GM12873 (cell line): ENCODE results near the gene CACNG4.

Experiments used
- TF ChIP-seq, protein P1 (sequence below): IDR thresholded peaks from 2 replicates; pipeline ENCODE4 v1.5.1; 2012; ENCODE audit warnings: low read depth, mild to moderate bottlenecking, moderate library complexity, low read length, control low read depth; ENCODE audit not compliant: insufficient read depth; ENCODE audit errors: missing control alignments

The CACNG4 gene

DNA sequence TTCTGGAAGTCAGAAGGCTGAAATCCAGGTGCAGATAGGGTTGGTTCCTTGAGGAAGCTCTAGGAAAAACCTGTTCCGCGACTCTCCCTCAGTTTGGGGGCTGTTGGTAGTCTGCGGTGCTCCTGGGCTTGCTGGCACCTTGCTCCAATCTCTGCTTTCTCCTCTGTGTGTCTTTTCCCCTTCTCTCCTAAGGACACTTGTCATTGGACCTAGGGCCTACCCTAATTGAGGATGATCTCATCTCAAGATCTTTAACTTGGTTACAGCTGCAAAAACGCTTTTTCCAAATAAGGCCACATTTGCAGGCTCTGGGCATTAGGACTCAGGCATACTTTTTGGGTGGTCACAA, 12.9 kb upstream of the CACNG4 start:
- TF ChIP-seq, protein P1, sequence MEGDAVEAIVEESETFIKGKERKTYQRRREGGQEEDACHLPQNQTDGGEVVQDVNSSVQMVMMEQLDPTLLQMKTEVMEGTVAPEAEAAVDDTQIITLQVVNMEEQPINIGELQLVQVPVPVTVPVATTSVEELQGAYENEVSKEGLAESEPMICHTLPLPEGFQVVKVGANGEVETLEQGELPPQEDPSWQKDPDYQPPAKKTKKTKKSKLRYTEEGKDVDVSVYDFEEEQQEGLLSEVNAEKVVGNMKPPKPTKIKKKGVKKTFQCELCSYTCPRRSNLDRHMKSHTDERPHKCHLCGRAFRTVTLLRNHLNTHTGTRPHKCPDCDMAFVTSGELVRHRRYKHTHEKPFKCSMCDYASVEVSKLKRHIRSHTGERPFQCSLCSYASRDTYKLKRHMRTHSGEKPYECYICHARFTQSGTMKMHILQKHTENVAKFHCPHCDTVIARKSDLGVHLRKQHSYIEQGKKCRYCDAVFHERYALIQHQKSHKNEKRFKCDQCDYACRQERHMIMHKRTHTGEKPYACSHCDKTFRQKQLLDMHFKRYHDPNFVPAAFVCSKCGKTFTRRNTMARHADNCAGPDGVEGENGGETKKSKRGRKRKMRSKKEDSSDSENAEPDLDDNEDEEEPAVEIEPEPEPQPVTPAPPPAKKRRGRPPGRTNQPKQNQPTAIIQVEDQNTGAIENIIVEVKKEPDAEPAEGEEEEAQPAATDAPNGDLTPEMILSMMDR = no peak

DNA sequence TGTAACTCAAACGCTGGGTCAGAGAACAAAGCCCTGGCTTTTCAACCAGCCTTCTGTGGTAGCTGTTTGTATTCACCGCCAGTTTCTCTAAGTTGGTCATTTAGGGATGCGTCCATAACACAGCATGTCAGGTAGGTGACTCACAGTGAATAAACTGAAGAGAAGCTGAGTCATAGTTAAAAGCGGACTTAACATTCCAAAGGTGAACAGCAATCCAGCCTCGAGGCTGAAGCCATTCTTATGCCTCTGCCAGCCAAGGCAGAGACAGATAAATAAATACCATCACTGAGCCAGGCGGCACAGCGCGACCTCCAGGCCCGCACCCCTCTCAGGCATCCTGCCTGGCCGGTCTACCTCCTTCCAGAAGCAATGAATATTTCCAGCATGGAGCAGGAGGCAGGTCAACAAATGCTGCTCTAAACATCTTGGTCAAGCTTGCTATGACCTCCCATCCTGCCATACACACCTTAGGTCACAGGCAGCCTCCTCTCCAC, 12.4 kb upstream of the CACNG4 start:
- TF ChIP-seq, protein P1 = no peak

DNA sequence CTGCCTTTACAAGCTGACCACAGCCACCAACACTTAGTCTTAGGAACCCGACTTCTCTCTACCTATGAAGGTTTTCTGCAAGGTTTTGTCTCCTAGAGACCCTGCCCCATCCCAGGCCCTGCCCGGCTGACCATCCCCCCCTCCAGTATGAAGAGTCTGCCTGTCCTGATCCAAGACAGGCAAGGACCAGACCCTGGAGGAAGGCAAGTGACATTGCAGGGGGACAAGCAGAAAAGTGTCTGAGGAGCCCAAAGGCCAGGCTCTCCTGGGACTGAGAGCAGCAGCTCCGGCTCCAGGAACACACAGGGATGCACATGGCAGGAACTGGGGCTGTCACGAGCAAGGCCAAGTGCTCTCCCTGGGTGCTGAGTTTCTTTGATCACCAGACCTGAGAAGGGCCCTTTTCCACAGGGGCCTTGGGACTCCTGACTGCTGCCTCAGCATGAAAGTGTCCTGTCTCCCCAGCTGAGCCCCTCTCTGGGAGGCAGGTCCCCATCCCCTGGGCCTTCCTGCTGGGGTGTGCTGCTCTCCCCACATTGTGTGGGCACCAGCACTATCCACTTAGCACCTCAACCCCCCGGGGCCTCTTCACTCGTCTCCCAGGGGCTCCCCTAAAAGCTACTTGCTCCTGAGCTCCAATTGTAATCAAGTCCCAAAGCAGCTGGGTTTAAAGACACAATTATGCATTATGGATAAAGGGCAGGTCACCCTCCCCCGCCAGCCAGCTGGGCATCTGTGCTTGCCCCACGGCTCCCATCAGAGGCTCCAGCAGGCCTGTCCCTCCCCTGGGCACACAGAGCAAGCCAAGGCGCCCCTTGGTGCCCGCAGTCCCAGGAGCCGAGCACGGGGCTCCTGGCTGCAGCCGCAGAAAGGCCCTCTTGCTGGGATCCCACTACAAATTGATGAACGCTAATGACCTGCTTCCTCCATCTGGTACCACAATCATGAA, 11.6 kb upstream of the CACNG4 start:
- TF ChIP-seq, protein P1 = peak; percentile 3

DNA sequence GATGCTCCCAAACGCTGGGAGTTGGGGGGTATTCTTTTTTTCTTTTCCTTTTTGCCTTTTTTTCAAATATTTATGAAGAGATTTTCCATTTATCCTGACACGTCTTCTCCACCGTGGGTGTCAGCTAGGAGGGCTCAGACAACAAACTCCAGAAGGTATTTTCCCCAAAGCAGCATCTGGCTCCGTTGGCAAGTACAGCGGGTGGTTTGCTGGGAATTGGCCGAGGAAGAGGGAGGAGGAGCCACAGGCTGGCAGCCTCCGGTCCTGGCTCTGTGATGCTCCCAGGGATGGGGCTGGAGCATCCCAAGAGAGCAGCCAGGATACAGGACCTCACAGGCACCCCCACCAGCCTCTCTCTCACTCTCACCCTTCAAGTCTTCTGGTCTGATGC, 10.9 kb upstream of the CACNG4 start:
- TF ChIP-seq, protein P1 = no peak

DNA sequence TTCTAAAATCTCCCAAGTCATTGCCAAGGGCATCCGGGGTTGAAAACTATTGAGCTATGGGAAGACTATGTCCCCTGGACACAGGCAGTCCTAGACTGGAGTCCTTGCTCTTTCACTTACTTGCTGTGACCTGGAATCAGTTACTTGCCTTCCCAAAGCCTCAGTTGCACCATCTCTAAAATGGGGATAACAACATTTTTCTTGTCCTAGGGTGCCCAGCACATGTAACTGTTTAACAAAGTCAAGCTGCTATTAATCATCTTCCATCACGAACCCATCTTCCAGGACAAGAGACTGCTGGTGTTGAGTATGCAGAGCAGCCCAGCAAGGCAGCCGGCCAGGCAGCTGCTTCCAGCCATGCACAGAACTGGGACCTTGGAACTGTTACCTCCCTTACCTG, 9.9 kb upstream of the CACNG4 start:
- TF ChIP-seq, protein P1 = no peak

DNA sequence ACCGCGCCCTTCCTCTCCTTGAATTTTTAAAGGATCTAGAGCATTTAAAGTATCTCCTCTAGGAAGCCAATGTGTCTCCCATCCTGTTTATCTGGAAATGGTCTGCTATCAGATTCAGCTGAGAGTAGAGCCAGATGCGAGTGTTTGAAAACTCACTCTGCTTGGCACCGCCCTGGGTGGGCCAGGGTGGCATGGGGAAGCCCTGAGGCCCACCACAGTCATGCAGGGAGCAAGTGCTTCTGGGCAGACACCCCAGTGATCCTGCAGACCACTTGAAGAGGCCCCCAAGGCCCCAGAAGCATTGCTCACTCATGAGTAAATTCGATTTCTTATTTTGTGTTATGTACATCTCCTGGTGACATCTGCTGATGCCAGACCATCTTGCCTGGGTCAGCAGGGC, 8.7 kb upstream of the CACNG4 start:
- TF ChIP-seq, protein P1 = no peak

DNA sequence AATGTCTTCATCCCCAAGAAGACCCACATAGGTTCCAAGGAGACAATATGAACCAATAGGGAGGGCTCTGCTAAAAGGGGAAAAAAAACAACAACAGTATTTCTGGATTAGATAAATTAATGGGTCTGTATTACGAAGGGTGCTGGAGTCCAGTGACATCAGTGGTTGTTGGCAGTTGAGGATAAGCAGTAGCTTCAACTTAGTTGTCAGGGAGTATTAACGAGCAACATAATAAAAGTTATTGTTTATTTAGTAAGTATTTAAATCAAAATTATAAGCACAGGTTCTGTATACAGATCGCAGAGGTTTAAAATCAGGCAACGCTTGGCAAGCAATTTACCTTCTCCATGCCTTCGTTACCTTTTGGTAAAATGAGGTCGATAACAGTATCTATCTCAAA, 7.6 kb upstream of the CACNG4 start:
- TF ChIP-seq, protein P1 = no peak
